Retinal pigment epithelial cell (primary cell): Measurements from ENCODE around the gene ARHGAP10.

Experiments
- DNase-seq: peaks from one replicate; pipeline ENCODE4 v3.0.0-alpha.2; 2010; ENCODE audit warnings: low read depth
- H3K4me3 ChIP-seq: 2 replicates; pipeline ENCODE4 v1.5.1; 2011; ENCODE audit warnings: mild to moderate bottlenecking, low read length, control low read depth, moderate library complexity
- CTCF ChIP-seq: conservative IDR thresholded peaks from 2 replicates; pipeline ENCODE4 v1.5.1; 2011; ENCODE audit warnings: low read depth, low read length, control low read depth, inconsistent platforms

Gene ARHGAP10

GRCh38 chr4:147691820-147692219, 40.1 kb upstream of the ARHGAP10 start:
- no peak for TF ChIP-seq CTCF
- no peak overlapping the region for H3K4me3 ChIP-seq
- no peak for DNase-seq

DNA sequence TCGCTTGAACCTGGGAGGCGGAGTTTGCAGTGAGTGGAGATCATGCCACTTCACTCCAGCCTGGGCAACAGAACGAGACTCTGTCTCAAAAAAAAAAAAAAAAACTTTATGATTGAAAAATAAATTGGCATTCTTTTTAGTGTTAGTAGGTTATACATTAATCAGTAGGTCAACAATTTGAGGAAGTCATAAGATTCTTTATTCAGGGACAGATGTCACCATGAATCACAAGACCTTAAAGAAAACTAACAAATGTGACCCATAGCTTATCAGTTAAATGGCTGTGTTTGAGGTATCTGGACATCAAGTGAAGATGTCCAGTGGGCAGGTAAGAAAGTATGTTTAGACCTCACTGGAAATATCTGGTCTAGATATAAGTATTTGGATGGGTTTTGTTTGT, 38.7 kb upstream of the ARHGAP10 start:
- no peak for TF ChIP-seq CTCF
- H3K4me3 ChIP-seq: no peak overlapping the region
- DNase-seq: no peak

GRCh38 chr4:147696866-147697265, 35.0 kb upstream of the ARHGAP10 start:
- no peak for TF ChIP-seq CTCF
- DNase-seq: no peak
- H3K4me3 ChIP-seq: no peak overlapping the region

- no peak for DNase-seq
- H3K4me3 ChIP-seq: no peak overlapping the region
- no peak for TF ChIP-seq CTCF
Observed at GRCh38 chr4:147704846-147705245, 27.0 kb upstream of the ARHGAP10 start.

DNA sequence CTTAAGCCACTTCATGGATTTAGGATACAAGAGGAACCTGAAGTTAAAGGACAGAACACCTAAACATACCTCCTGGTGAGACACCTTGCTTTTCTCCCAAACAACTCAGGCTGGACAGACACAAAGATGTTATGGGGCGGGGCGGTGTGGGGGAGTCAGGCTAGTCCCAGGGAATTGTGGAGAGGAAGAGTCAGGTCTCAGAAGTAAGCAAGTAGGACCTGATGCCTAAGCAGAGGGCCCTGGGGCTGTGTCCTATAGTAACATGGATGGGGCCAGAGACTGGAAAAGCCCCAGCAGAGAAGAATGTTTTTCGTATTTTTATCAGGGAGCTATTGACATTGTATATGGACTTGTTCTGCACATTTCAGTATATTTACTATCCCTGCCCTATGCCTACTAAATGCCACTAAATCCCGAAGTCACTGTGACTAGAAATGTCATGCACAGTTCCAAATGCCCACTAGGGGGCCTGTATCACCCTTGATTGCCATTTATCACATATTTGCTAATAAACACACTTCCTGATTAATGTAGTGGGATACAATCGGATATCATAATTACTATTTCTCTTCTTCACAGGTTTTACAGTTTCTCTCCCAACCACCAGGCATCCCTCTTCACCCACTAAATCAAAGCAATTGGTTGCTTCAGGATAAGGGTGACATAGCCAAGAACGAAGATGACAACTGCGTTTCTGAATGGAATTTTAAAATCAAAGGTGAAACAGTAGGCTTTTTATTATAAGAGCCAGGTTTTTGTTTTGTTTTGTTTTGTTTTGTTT, 23.8 kb upstream of the ARHGAP10 start:
- H3K4me3 ChIP-seq: no peak overlapping the region
- TF ChIP-seq CTCF: peak; percentile 85
- no peak for DNase-seq

DNA sequence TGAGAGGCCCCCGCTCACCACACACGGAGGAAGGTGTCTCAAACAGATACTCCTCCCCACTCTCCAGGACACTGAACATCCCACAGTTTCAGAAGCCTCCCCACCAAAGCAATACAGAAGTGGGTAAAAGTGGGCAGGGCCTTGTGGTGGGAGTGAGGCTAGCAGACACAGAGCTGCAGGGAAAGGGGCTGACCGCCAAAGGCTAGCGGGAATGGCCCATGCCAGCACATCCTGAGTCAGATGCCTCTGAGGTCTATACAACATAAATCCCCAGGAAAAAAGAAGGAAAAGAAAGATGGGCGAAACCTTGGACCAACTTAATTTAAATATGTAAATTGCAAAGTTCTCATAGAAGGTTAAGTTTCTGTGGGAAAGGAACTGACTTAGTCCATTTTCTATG, 21.9 kb upstream of the ARHGAP10 start:
- no peak overlapping the region for H3K4me3 ChIP-seq
- no peak for TF ChIP-seq CTCF
- no peak for DNase-seq
